HEK293 (cell line): ENCODE results near the gene MLF2.

Experiments used
- CTCF ChIP-seq: fragments of 450-650 bp; formaldehyde crosslinking; IDR thresholded peaks from 2 replicates; pipeline ENCODE4 v1.5.1; 2016; ENCODE audit warnings: missing biosample characterization, missing genetic modification characterization
- ZNF280D ChIP-seq: fragments of 450-650 bp; formaldehyde crosslinking; IDR thresholded peaks from 2 replicates; pipeline ENCODE4 v1.5.1; 2016; ENCODE audit warnings: missing biosample characterization, missing genetic modification characterization
- ZNF394 ChIP-seq: fragments of 450-650 bp; formaldehyde crosslinking; IDR thresholded peaks from 2 replicates; pipeline ENCODE4 v1.5.1; 2016; ENCODE audit warnings: missing biosample characterization, missing genetic modification characterization, mild to moderate bottlenecking, moderate library complexity, borderline replicate concordance
- ZNF585B ChIP-seq: fragments of 450-650 bp; formaldehyde crosslinking; IDR thresholded peaks from 2 replicates; pipeline ENCODE4 v1.5.1; 2016; ENCODE audit warnings: missing biosample characterization, missing genetic modification characterization
- ZNF654 ChIP-seq: fragments of 450-650 bp; formaldehyde crosslinking; IDR thresholded peaks from 2 replicates; pipeline ENCODE4 v1.5.1; 2016; ENCODE audit warnings: low read depth, missing biosample characterization, missing genetic modification characterization
- ZNF707 ChIP-seq: fragments of 450-650 bp; formaldehyde crosslinking; IDR thresholded peaks from 2 replicates; pipeline ENCODE4 v1.5.1; 2016; ENCODE audit warnings: missing biosample characterization, missing genetic modification characterization
- TF ChIP-seq, protein P1 (sequence below): fragments of 450-650 bp; formaldehyde crosslinking; optimal IDR thresholded peaks from 2 replicates; pipeline ENCODE3; 2016; ENCODE audit warnings: missing biosample characterization, mild to moderate bottlenecking, missing genetic modification characterization
- TF ChIP-seq, protein P2 (sequence below): fragments of 450-650 bp; formaldehyde crosslinking; IDR thresholded peaks from 2 replicates; pipeline ENCODE4 v1.5.1; 2017; ENCODE audit warnings: missing biosample characterization, mild to moderate bottlenecking, missing genetic modification characterization, moderate library complexity
- TF ChIP-seq, protein P3 (sequence below): fragments of 450-650 bp; formaldehyde crosslinking; IDR thresholded peaks from 2 replicates; pipeline ENCODE4 v1.5.1; 2017; ENCODE audit warnings: missing biosample characterization, missing genetic modification characterization
- TF ChIP-seq, protein P4 (sequence below): fragments of 450-650 bp; formaldehyde crosslinking; IDR thresholded peaks from 2 replicates; pipeline ENCODE4 v1.5.1; 2016; ENCODE audit warnings: missing biosample characterization, missing genetic modification characterization

GRCh38 chr12:6698352-6699046 lies 54.4 kb downstream of the MLF2 start:
- TF ChIP-seq CTCF (tag by site-specific recombination) (no peak), ZNF585B (tag by site-specific recombination) (no peak), ZNF707 (no peak), ZNF654 (tag by site-specific recombination) (no peak), ZNF280D (tag by site-specific recombination) (no peak), ZNF394 (no peak)
- TF ChIP-seq, protein P1, sequence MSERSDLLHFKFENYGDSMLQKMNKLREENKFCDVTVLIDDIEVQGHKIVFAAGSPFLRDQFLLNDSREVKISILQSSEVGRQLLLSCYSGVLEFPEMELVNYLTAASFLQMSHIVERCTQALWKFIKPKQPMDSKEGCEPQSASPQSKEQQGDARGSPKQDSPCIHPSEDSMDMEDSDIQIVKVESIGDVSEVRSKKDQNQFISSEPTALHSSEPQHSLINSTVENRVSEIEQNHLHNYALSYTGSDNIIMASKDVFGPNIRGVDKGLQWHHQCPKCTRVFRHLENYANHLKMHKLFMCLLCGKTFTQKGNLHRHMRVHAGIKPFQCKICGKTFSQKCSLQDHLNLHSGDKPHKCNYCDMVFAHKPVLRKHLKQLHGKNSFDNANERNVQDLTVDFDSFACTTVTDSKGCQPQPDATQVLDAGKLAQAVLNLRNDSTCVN (tag by site-specific recombination) = no peak
- TF ChIP-seq, protein P2, sequence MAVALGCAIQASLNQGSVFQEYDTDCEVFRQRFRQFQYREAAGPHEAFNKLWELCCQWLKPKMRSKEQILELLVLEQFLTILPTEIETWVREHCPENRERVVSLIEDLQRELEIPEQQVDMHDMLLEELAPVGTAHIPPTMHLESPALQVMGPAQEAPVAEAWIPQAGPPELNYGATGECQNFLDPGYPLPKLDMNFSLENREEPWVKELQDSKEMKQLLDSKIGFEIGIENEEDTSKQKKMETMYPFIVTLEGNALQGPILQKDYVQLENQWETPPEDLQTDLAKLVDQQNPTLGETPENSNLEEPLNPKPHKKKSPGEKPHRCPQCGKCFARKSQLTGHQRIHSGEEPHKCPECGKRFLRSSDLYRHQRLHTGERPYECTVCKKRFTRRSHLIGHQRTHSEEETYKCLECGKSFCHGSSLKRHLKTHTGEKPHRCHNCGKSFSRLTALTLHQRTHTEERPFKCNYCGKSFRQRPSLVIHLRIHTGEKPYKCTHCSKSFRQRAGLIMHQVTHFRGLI (tag by site-specific recombination) = no peak
- TF ChIP-seq, protein P3, sequence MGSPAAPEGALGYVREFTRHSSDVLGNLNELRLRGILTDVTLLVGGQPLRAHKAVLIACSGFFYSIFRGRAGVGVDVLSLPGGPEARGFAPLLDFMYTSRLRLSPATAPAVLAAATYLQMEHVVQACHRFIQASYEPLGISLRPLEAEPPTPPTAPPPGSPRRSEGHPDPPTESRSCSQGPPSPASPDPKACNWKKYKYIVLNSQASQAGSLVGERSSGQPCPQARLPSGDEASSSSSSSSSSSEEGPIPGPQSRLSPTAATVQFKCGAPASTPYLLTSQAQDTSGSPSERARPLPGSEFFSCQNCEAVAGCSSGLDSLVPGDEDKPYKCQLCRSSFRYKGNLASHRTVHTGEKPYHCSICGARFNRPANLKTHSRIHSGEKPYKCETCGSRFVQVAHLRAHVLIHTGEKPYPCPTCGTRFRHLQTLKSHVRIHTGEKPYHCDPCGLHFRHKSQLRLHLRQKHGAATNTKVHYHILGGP = no peak
- TF ChIP-seq, protein P4, sequence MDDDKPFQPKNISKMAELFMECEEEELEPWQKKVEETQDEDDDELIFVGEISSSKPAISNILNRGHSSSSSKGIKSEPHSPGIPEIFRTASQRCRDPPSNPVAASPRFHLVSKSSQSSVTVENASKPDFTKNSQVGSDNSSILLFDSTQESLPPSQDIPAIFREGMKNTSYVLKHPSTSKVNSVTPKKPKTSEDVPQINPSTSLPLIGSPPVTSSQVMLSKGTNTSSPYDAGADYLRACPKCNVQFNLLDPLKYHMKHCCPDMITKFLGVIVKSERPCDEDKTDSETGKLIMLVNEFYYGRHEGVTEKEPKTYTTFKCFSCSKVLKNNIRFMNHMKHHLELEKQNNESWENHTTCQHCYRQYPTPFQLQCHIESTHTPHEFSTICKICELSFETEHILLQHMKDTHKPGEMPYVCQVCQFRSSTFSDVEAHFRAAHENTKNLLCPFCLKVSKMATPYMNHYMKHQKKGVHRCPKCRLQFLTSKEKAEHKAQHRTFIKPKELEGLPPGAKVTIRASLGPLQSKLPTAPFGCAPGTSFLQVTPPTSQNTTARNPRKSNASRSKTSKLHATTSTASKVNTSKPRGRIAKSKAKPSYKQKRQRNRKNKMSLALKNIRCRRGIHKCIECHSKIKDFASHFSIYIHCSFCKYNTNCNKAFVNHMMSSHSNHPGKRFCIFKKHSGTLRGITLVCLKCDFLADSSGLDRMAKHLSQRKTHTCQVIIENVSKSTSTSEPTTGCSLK (tag by site-specific recombination) = no peak
